GM23338 (cell line): ENCODE data around the gene CUBN. TPM values are rescaled to one million over a fixed set of nuclear protein-coding genes. Genes with fewer than 3 reads are reported as not detected.

ENCODE experiments used
- ATAC-seq: fragments of 200-7000 bp; cut with Tn5 transposase; 3 replicates; pipeline ENCODE4 v1.9.1; 2020
- DNase-seq: peaks from one replicate; pipeline ENCODE4 v3.0.0-alpha.2; 2015; ENCODE audit warnings: low spot score
- H2AFZ ChIP-seq: fragments of 200-600 bp; sonication (generic); 2 replicates; pipeline ENCODE4 v1.8.0; 2016; ENCODE audit warnings: antibody characterized with exemption, mild to moderate bottlenecking, moderate library complexity
- H3F3A ChIP-seq: fragments of 200-600 bp; sonication (generic); replicated peaks from 2 replicates; pipeline ENCODE4 v1.8.0; 2017; ENCODE audit warnings: antibody characterized with exemption, mixed run types, low read depth
- H3K27ac ChIP-seq: fragments of 200-600 bp; sonication (generic); 2 replicates; pipeline ENCODE4 v1.6.1; 2016; ENCODE audit warnings: low read depth
- H3K27me3 ChIP-seq: fragments of 200-600 bp; sonication (generic); 2 replicates; pipeline ENCODE4 v1.8.0; 2016; ENCODE audit warnings: mild to moderate bottlenecking, mixed run types, moderate library complexity; ENCODE audit not compliant: insufficient read depth
- H3K36me3 ChIP-seq: fragments of 200-600 bp; sonication (generic); 2 replicates; pipeline ENCODE4 v1.8.0; 2016; ENCODE audit warnings: mild to moderate bottlenecking; ENCODE audit not compliant: insufficient read depth
- H3K4me1 ChIP-seq: fragments of 200-600 bp; sonication (generic); 2 replicates; pipeline ENCODE4 v1.8.0; 2016; ENCODE audit warnings: mild to moderate bottlenecking, moderate library complexity; ENCODE audit not compliant: insufficient read depth
- H3K4me2 ChIP-seq: fragments of 200-600 bp; sonication (generic); 2 replicates; pipeline ENCODE4 v1.7.1; 2017; ENCODE audit warnings: mixed run types
- H3K4me3 ChIP-seq: fragments of 200-600 bp; sonication (generic); 2 replicates; pipeline ENCODE4 v1.6.1; 2016; ENCODE audit warnings: mixed run types
- H3K79me2 ChIP-seq: fragments of 200-600 bp; sonication (generic); replicated peaks from 2 replicates; pipeline ENCODE4 v1.8.0; 2017; ENCODE audit warnings: mild to moderate bottlenecking; ENCODE audit not compliant: insufficient read depth
- H3K9me2 ChIP-seq: fragments of 200-600 bp; sonication (generic); 2 replicates; pipeline ENCODE4 v1.8.0; 2017; ENCODE audit not compliant: insufficient read depth
- H4K20me1 ChIP-seq: fragments of 200-600 bp; sonication (generic); replicated peaks from 2 replicates; pipeline ENCODE4 v1.8.0; 2017; ENCODE audit warnings: mild to moderate bottlenecking; ENCODE audit not compliant: insufficient read depth
- H3K27ac Mint-ChIP-seq: 2 replicates; pipeline ENCODE4 v1.8.0; 2020; ENCODE audit warnings: inconsistent platforms, mild to moderate bottlenecking, moderate library complexity, mixed read lengths
- H3K27me3 Mint-ChIP-seq: 3 replicates; pipeline ENCODE4 v1.8.0; 2022; ENCODE audit warnings: low read depth, mild to moderate bottlenecking, moderate library complexity, mixed read lengths, inconsistent platforms; ENCODE audit not compliant: insufficient read depth, poor library complexity
- H3K36me3 Mint-ChIP-seq: 3 replicates; pipeline ENCODE4 v1.8.0; 2021; ENCODE audit warnings: low read depth, mild to moderate bottlenecking, inconsistent platforms, moderate library complexity, mixed read lengths
- H3K4me1 Mint-ChIP-seq: 3 replicates; pipeline ENCODE4 v1.8.0; 2020; ENCODE audit warnings: mild to moderate bottlenecking, inconsistent platforms, mixed read lengths
- H3K4me3 Mint-ChIP-seq: 3 replicates; pipeline ENCODE4 v1.8.0; 2021; ENCODE audit warnings: moderate library complexity, mild to moderate bottlenecking, inconsistent platforms, mixed read lengths
- H3K9me3 Mint-ChIP-seq: 3 replicates; pipeline ENCODE4 v1.8.0; 2020; ENCODE audit warnings: moderate library complexity, mild to moderate bottlenecking, inconsistent platforms, mixed read lengths
- CREB1 ChIP-seq: fragments of 250-450 bp; sonication (Bioruptor Pico); IDR thresholded peaks from 2 replicates; pipeline ENCODE4 v1.5.0; 2020; ENCODE audit warnings: low read depth, mild to moderate bottlenecking, moderate library complexity
- CTCF ChIP-seq, 2 experiments: fragments of 200-600 bp in 1 of 2; sonication (generic) in 1 of 2; conservative IDR thresholded peaks; 2 replicates each; pipeline versions ENCODE4 v1.5.1 to v1.6.1; 2016 to 2017; ENCODE audit warnings: antibody characterized with exemption in 2 of 2, low read depth in 2 of 2, mild to moderate bottlenecking in 2 of 2, moderate library complexity in 1 of 2
- ETS1 ChIP-seq: IDR thresholded peaks from 2 replicates; pipeline ENCODE4 v1.6.1; 2016; ENCODE audit warnings: antibody characterized with exemption
- EZH2 ChIP-seq: fragments of 200-600 bp; sonication (generic); IDR thresholded peaks from one replicate; pipeline ENCODE4 v1.8.0; 2017; ENCODE audit warnings: antibody characterized with exemption, mild to moderate bottlenecking, low read depth; ENCODE audit not compliant: unreplicated experiment
- NANOG ChIP-seq: IDR thresholded peaks from 2 replicates; pipeline ENCODE4 v1.6.1; 2016; ENCODE audit warnings: antibody characterized with exemption, borderline replicate concordance
- REST ChIP-seq: IDR thresholded peaks from one replicate; pipeline ENCODE4 v1.6.1; 2018; ENCODE audit warnings: antibody characterized with exemption; ENCODE audit not compliant: unreplicated experiment
- STAT1 ChIP-seq: IDR thresholded peaks from one replicate; pipeline ENCODE4 v1.6.1; 2016; ENCODE audit warnings: antibody characterized with exemption; ENCODE audit not compliant: unreplicated experiment
- ZNF331 ChIP-seq: fragments of 250-450 bp; sonication (Bioruptor Pico); IDR thresholded peaks from 2 replicates; pipeline ENCODE4 v1.5.0; 2020; ENCODE audit warnings: low read depth, mild to moderate bottlenecking, moderate library complexity
- ZNF462 ChIP-seq: fragments of 250-450 bp; sonication (Bioruptor Pico); IDR thresholded peaks from 2 replicates; pipeline ENCODE4 v1.5.0; 2020; ENCODE audit warnings: mild to moderate bottlenecking, moderate library complexity
- polyA plus RNA-seq: library from polyadenylated mRNA; unstranded; fragments of >200 nt; fragmentation: Nextera tagmentation; extraction: Ambion mirVana; gene quantifications from 2 replicates; pipeline ENCODE4 v1.2.1, GENCODE V29; 2016
- total RNA-seq: library from RNA; depleted of rRNA; stranded (reverse); fragments of >200 nt; shearing (Covaris generic); gene quantifications from 2 replicates; pipeline ENCODE4 v1.2.3, GENCODE V29; 2014

Gene CUBN
- total and polyA plus RNA-seq, 2 experiments from 2014 or later = 0.06 to 1.8 TPM

- TF ChIP-seq ZNF331 (CRISPR knock-in tag) (no peak), NANOG (no peak), ETS1 (no peak)
Measured at GRCh38 chr10:17175551-17175950, 45.9 kb upstream of the CUBN start (continued).

- Mint-ChIP-seq H3K27ac (no peak overlapping the region), H3K4me3 (no peak overlapping the region), H3K27me3 (peaks cover 1% of the 10 kb centered on the region), H3K4me1 (peaks cover 18% of the 10 kb centered on the region), H3K36me3 (no peaks in the 10 kb centered on the region), H3K9me3 (no peaks in the 10 kb centered on the region)
- Histone ChIP-seq H3K4me3 (no peak overlapping the region), H2AFZ (no peak overlapping the region), H3K4me1 (peaks cover 5% of the 10 kb centered on the region; the same call in 1 of the 2 replicates), H3K27ac (no peak overlapping the region), H3K27me3 (no peaks in the 10 kb centered on the region), H3K36me3 (no peaks in the 10 kb centered on the region), H3K79me2 (no peaks in the 10 kb centered on the region), H3F3A (no peaks in the 10 kb centered on the region), H3K4me2 (no peak overlapping the region), H3K9me2 (no peaks in the 10 kb centered on the region), H4K20me1 (no peaks in the 10 kb centered on the region; the same call in 1 of the 2 replicates)
- ATAC-seq (no peak), DNase-seq (no peak)
- TF ChIP-seq ETS1 = no peak
- TF ChIP-seq EZH2 = no peak
- TF ChIP-seq STAT1 = no peak
- TF ChIP-seq ZNF331 (CRISPR knock-in tag) = no peak
- no peak for TF ChIP-seq CREB1 (CRISPR knock-in tag)
- TF ChIP-seq CTCF (conservative IDR thresholded peaks at IDR 0.05; ENCODE audit: low read depth in 2 of 2) = no peak
- no peak for TF ChIP-seq ZNF462 (CRISPR knock-in tag)
- no peak for TF ChIP-seq REST
Measured at GRCh38 chr10:17174626-17175025, 45.0 kb upstream of the CUBN start.
